HepG2 (cell line): Measurements from ENCODE around the gene CYTH1. TPM values are rescaled to one million over a fixed set of nuclear protein-coding genes. Genes with fewer than 3 reads are reported as not detected.

Experiments used
- ATAC-seq: fragments of 200-7000 bp; cut with Tn5 transposase; 3 replicates; pipeline ENCODE4 v1.9.1; 2020; ENCODE audit warnings: mild to moderate bottlenecking, moderate library complexity
- BruUV-seq: library from RNA; stranded (reverse); fragments of 400-500 nt; replicated peaks from 2 replicates; lab custom pipeline; 2021; lab: Mats Ljungman, UMichigan
- CTCF ChIA-PET: fragments of 300-600 bp; formaldehyde crosslinking; extraction: SDS; loops from one replicate; lab custom pipeline; 2021; ENCODE audit warnings: low total read pairs, inconsistent platforms, low intra/inter-chr PET ratio; lab: Yijun Ruan, JAX
- POLR2A ChIA-PET: fragments of 350-600 bp; sonication (Branson Sonifier 250); formaldehyde crosslinking; loops from one replicate; lab custom pipeline; 2020; ENCODE audit warnings: antibody characterized with exemption, inconsistent platforms; lab: Yijun Ruan, JAX
- DNase-seq: peaks from one replicate; pipeline ENCODE4 v3.0.0-alpha.2; 2015; ENCODE audit warnings: low spot score
- FAIRE-seq: peaks from 3 replicates; lab custom pipeline; 2011; peaks lifted over from hg19 to GRCh38; lab: Jason Lieb, UNC
- H2AFZ ChIP-seq: one replicate; pipeline ENCODE4 v1.6.1; 2011; ENCODE audit warnings: low read length, inconsistent platforms
- H3K27ac ChIP-seq: fragments of 300-600 bp; 3 replicates; pipeline ENCODE4 v1.8.0; 2011; ENCODE audit warnings: mixed run types, mild to moderate bottlenecking, mixed read lengths, low read length, inconsistent platforms; ENCODE audit not compliant: insufficient read depth; ENCODE audit errors: extremely low read length
- H3K27me3 ChIP-seq, 2 experiments: fragments of 200-600 bp in 1 of 2; 2 replicates in 1 of 2; 3 replicates in 1 of 2; pipeline versions ENCODE4 v1.6.0 to v1.8.0; 2011; ENCODE audit warnings: low read length in 2 of 2, mild to moderate bottlenecking in 2 of 2, moderate library complexity in 2 of 2, inconsistent platforms in 1 of 2; ENCODE audit not compliant: insufficient read depth in 2 of 2, control insufficient read depth in 1 of 2
- H3K36me3 ChIP-seq, 2 experiments: fragments of 200-600 bp in 1 of 2; replicated peaks in 1 of 2; 2 replicates in 1 of 2; 3 replicates in 1 of 2; pipeline versions ENCODE4 v1.5.1 to v1.8.0; 2011; ENCODE audit warnings: low read length in 2 of 2, inconsistent platforms in 1 of 2; ENCODE audit not compliant: insufficient read depth in 2 of 2, control insufficient read depth in 1 of 2
- H3K4me1 ChIP-seq: 2 replicates; pipeline ENCODE4 v1.5.1; 2012; ENCODE audit warnings: low read length, inconsistent platforms; ENCODE audit not compliant: insufficient read depth
- H3K4me2 ChIP-seq: 2 replicates; pipeline ENCODE4 v1.6.0; 2011; ENCODE audit warnings: low read depth, low read length, inconsistent platforms
- H3K4me3 ChIP-seq, 3 experiments: fragments of 200-600 bp in 1 of 3; sonication (generic), shearing (Covaris generic) in 1 of 3; replicated peaks in 1 of 3; 2 replicates each; pipeline ENCODE4 v1.5.1; 2011 to 2016; ENCODE audit warnings: low read length in 3 of 3, inconsistent platforms in 2 of 3, low read depth in 2 of 3, mild to moderate bottlenecking in 2 of 3, control low read depth in 1 of 3, mixed read lengths in 1 of 3; ENCODE audit not compliant: insufficient read depth in 1 of 3
- H3K79me2 ChIP-seq: one replicate; pipeline ENCODE4 v1.6.1; 2011; ENCODE audit warnings: low read length, inconsistent platforms; ENCODE audit not compliant: insufficient read depth
- H3K9ac ChIP-seq: 2 replicates; pipeline ENCODE4 v1.6.0; 2011; ENCODE audit warnings: mild to moderate bottlenecking, low read depth, low read length, inconsistent platforms; ENCODE audit not compliant: insufficient read depth
- H3K9me3 ChIP-seq: 2 replicates; pipeline ENCODE4 v1.5.1; 2012; ENCODE audit warnings: mild to moderate bottlenecking, low read length
- H4K20me1 ChIP-seq: 2 replicates; pipeline ENCODE4 v1.6.0; 2011; ENCODE audit warnings: inconsistent platforms, mild to moderate bottlenecking, low read length, moderate library complexity; ENCODE audit not compliant: insufficient read depth
- CC2D1A ChIP-seq: sonication (generic); formaldehyde crosslinking; IDR thresholded peaks from 2 replicates; pipeline ENCODE4 v1.8.1; 2023; ENCODE audit warnings: mild to moderate bottlenecking, missing genetic modification reagents
- CCDC6 ChIP-seq: sonication (generic); formaldehyde crosslinking; IDR thresholded peaks from 2 replicates; pipeline ENCODE4 v1.8.1; 2022; ENCODE audit warnings: mild to moderate bottlenecking, missing genetic modification reagents, moderate library complexity
- CTCF ChIP-seq: sonication (generic); formaldehyde crosslinking; IDR thresholded peaks from 2 replicates; pipeline ENCODE4 v1.5.0; 2020; ENCODE audit warnings: mild to moderate bottlenecking, missing genetic modification reagents, moderate library complexity
- DPF2 ChIP-seq: sonication (generic); formaldehyde crosslinking; IDR thresholded peaks from 2 replicates; pipeline ENCODE4 v1.4.0; 2020; ENCODE audit warnings: mild to moderate bottlenecking, low read depth, missing genetic modification reagents, borderline replicate concordance
- FOSL2 ChIP-seq: sonication (generic); formaldehyde crosslinking; IDR thresholded peaks from 2 replicates; pipeline ENCODE4 v1.4.0; 2020; ENCODE audit warnings: missing genetic modification reagents
- JUN ChIP-seq: sonication (generic); formaldehyde crosslinking; IDR thresholded peaks from 2 replicates; pipeline ENCODE4 v1.4.0; 2020; ENCODE audit warnings: mild to moderate bottlenecking, missing genetic modification reagents
- SRY ChIP-seq: sonication (generic); formaldehyde crosslinking; IDR thresholded peaks from 2 replicates; pipeline ENCODE4 v1.8.0; 2022; ENCODE audit warnings: mild to moderate bottlenecking, missing genetic modification reagents
- STAG1 ChIP-seq: sonication (generic); formaldehyde crosslinking; IDR thresholded peaks from 2 replicates; pipeline ENCODE4 v1.4.0; 2020; ENCODE audit warnings: missing genetic modification reagents
- TAF1 ChIP-seq: sonication (generic); formaldehyde crosslinking; IDR thresholded peaks from 2 replicates; pipeline ENCODE4 v1.4.0; 2020; ENCODE audit warnings: missing genetic modification reagents
- USF2 ChIP-seq, 2 experiments: sonication (generic) in 1 of 2; formaldehyde crosslinking in 1 of 2; IDR thresholded peaks; 2 replicates each; pipeline versions ENCODE4 v1.5.1 to v1.6.1; 2011 to 2020; ENCODE audit warnings: borderline replicate concordance in 1 of 2, low read depth in 1 of 2, low read length in 1 of 2, mild to moderate bottlenecking in 1 of 2, missing genetic modification reagents in 1 of 2, moderate library complexity in 1 of 2
- ZBTB33 ChIP-seq: sonication (generic); formaldehyde crosslinking; IDR thresholded peaks from 2 replicates; pipeline ENCODE4 v1.4.0; 2020; ENCODE audit warnings: missing genetic modification reagents
- ZNF264 ChIP-seq: sonication (generic); formaldehyde crosslinking; IDR thresholded peaks from 2 replicates; pipeline ENCODE4 v1.4.0; 2020; ENCODE audit warnings: missing genetic modification reagents
- ZNF333 ChIP-seq: sonication (generic); formaldehyde crosslinking; IDR thresholded peaks from 2 replicates; pipeline ENCODE4 v1.4.0; 2020; ENCODE audit warnings: mild to moderate bottlenecking, missing genetic modification reagents, borderline replicate concordance
- ZNF580 ChIP-seq: IDR thresholded peaks from 2 replicates; pipeline ENCODE4 v1.6.1; 2016; ENCODE audit warnings: low read depth, borderline replicate concordance
- ZNF790 ChIP-seq: sonication (generic); formaldehyde crosslinking; IDR thresholded peaks from 2 replicates; pipeline ENCODE4 v1.8.0; 2022; ENCODE audit warnings: missing genetic modification reagents, mild to moderate bottlenecking, borderline replicate concordance
- WGBS: methylation state at CpG from one replicate; pipeline ENCODE4 v1.1.6; 2017; ENCODE audit warnings: low lambda C conversion rate; 5-methylcytosine and 5-hydroxymethylcytosine counted together
- in situ Hi-C: cut with HindIII; loops from 2 replicates; pipeline ENCODE4 v1.10.0; 2017; ENCODE audit warnings: low pct_unique_long_range_greater_than_20kb; ENCODE audit not compliant: extremely low pct_ligation_motif_present
- intact Hi-C: fragments of 100-400 bp; cut with micrococcal nuclease; formaldehyde crosslinking; loops from one replicate; pipeline ENCODE4 v1.10.0; 2022; ENCODE audit not compliant: unreplicated experiment
- polyA plus RNA-seq, 8 experiments: library from polyadenylated mRNA; depleted of rRNA in 3 of 8; stranded (reverse) in 7 of 8; unstranded in 1 of 8; fragments of >200 nt; fragmentation: Illumina TruSeq in 4 of 8; extraction: Trizol in 4 of 8; gene quantifications; 2 replicates each; pipeline versions ENCODE4 v1.2.1 to v1.2.3, GENCODE V29; 2011 to 2016; ENCODE audit warnings: low read depth in 4 of 8, missing spikeins in 1 of 8, mixed read lengths in 1 of 8; ENCODE audit not compliant: insufficient read depth in 1 of 8
- total RNA-seq, 5 experiments: library from RNA; depleted of rRNA; stranded (reverse); fragments of >200 nt; fragmentation: Illumina TruSeq; extraction: Trizol; gene quantifications; 2 replicates each; pipeline ENCODE4 v1.2.3, GENCODE V29; 2016; ENCODE audit warnings: low read depth in 1 of 5

The CYTH1 gene
- total and polyA plus RNA-seq, 2 of the 13 experiments (the other 11 are each of a cell fraction or from before 2014, with no cell fraction given) = 20.1 to 48.9 TPM

GRCh38 chr17:78828470-78829185, 46.6 kb upstream of the CYTH1 start:
- CTCF ChIA-PET = no interaction called here
- no peak for FAIRE-seq

More at GRCh38 chr17:78828470-78829185, 46.6 kb upstream of the CYTH1 start:
- ATAC-seq (0 out of 3 replicates have a peak, but pooled peaks have one; percentile 19), DNase-seq (no peak)
- WGBS = 99% methylated on average over 14 of the region's 14 CpGs
- Histone ChIP-seq H3K27me3 (no peaks in the 10 kb centered on the region), H3K4me2 (no peak overlapping the region), H2AFZ (no peak overlapping the region), H3K27ac (no peak overlapping the region), H3K4me3 (no peak overlapping the region), H3K9ac (no peak overlapping the region), H3K4me1 (peaks cover 29% of the 10 kb centered on the region), H3K36me3 (peaks cover 55 to 91% of the 10 kb centered on the region in 2 experiments), H3K79me2 (peaks cover 25% of the 10 kb centered on the region), H3K9me3 (no peaks in the 10 kb centered on the region), H4K20me1 (peaks cover 4% of the 10 kb centered on the region; the same call in 1 of the 2 replicates)
- POLR2A ChIA-PET = no interaction called here
- intact Hi-C loops (loop anchor here (5.0 kb wide), 1 partner anchor 36 kb away; no protein-coding TSS in a partner anchor), in situ Hi-C loops (no loop called here)
- BruUV-seq = no TSS peak
- TF ChIP-seq JUN (CRISPR knock-in tag) (no peak), STAG1 (CRISPR knock-in tag) (peak; percentile 24), USF2 (IDR thresholded peaks at IDR 0.05; ENCODE audit: low read depth, low read length) (no peak), USF2 (CRISPR knock-in tag; IDR thresholded peaks at IDR 0.05; ENCODE audit: borderline replicate concordance) (no peak), ZBTB33 (CRISPR knock-in tag) (peak; percentile 84), CTCF (CRISPR knock-in tag) (peak; percentile 31; the same call in 1 of the 2 replicates), TAF1 (no peak), ZNF790 (CRISPR knock-in tag) (no peak), CC2D1A (no peak), ZNF333 (no peak), ZNF264 (CRISPR knock-in tag) (no peak), ZNF580 (CRISPR knock-in tag) (no peak), SRY (CRISPR knock-in tag) (no peak), DPF2 (CRISPR knock-in tag) (no peak), FOSL2 (CRISPR knock-in tag) (peak; percentile 56; the same call in 1 of the 2 replicates), CCDC6 (CRISPR knock-in tag) (no peak)
